GM19397 (cell line): ENCODE data around the gene EXOC3.

Source experiments
- ATAC-seq: cut with Tn5 transposase; IDR thresholded peaks from one replicate; pipeline ENCODE4 v1.9.1; 2021; ENCODE audit warnings: mild to moderate bottlenecking, moderate library complexity; ENCODE audit not compliant: unreplicated experiment

The EXOC3 gene

DNA sequence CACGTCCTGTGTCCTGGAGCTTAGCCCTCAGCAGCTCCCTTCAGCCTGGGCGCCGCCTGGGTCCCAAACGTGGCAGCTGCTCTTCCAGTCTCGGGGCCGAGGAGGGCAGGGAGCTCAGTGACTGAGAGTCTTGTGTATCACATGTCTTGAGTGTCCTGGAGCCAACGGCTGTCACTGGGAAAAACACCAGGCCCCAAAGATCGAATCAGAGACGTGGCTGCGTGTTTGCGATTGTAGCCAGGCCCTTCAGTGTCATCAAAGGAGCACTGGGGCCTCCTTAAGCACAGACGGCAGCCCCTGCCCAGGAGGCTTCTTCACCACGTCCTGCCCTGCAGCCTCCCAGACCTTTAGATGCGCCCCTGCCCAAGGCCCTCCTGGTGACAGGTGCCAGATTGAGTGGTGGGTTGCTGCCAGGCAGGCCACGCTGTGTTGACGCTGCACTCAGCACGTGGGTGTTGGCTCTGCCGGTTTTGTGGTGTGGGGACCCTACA is 5.7 kb upstream of the EXOC3 start:
- no peak for ATAC-seq

DNA sequence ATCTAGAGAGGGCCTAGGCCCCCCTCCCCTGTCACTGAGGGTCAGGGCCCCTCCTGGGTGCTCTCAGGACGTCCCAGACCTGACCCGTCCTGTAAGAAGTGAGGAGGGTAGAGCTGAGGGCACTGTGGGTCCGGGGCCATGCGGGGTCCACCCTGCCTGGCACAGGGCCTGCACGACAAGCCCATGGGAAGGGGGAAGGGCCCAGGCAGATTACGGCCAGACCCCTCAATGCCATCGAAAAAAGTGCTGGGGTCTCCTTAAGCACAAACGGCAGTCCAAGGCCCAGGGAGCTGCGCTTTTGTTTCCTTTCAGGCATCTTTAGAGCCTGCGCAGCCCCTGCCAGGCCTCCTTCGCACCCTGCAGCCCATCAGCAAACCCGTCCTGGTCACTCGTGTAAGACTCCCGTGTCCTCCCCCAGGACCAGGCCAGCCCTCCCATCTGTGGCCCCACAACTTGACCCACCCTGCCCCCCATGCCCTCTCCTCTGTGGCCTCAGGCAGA is 4.4 kb upstream of the EXOC3 start:
- no peak for ATAC-seq

DNA sequence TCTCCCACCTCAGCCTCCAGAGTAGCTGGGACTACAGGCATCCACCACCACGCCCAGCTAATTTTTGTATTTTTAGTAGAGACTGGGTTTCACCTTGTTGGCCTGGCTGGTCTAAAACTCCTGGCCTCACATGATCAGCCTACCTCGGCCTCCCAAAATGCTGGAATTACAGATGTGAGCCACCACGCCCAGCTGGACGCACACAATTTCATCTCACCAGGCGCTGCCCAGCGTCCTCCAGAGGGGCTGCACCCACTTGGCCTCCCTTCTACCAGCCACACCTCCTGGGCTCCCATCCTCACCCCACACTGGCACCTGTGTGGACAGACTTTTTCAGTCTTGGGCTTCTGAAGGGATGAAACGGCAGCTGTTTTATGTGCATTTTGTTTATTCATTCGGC is 3.8 kb upstream of the EXOC3 start:
- no peak for ATAC-seq

DNA sequence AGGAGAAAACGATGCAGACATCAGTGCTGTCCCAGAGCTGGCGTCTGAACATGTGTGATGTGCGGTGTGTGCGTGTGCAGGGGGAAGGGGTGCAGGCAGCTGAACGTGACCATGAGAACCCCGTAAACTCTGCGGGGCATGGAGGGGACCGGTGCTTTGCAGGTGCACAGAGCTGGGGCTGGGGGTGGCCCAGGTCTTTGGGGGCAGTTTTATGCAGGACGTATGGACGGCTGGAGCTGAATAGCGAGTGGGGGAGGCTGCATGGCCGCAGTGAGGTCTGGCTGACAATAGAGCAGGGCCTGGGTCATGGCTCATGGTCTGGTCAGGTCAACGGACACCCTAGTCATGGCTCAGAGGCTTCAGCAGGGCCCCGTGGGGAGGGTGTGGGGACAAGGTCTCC is 3.3 kb upstream of the EXOC3 start:
- ATAC-seq: no peak

DNA sequence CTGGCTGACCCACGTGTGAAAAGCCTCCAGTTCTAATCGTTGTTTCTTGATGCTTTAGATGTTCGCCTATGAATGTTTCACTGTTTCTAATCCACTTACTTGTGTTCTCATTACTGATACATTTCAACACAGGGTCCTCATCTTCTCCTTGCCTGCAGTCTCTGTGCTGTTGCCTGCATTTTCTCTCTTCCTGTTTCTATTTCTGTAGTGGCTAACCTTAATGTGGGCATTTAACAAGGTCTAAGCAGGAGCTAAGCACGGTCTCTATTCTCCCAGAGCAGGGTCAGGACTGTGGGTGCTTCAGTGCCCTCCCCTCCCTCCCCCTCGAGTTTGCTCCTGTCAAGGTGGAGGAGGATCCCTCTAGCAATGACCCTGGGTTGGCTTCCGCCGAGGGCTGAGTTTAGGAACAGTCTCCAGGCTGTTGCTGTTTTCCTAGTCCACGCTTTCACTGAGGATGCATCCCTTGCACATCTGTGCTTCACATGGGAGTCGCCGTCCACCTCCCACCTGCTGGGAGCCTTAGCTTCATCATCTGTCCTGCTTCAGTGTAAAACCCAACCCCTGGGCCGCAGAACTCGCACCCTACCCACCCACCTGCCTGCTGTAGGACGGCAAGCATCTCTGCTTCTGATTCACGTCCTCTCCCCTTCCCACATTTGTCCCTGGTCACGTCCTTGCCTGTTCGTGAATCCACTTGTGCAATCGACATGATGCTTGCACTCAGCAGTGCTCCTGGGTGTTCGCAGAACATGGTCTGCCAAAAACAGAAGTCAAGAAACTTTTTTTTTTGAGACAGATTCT is 2.4 kb upstream of the EXOC3 start:
- ATAC-seq: no peak

DNA sequence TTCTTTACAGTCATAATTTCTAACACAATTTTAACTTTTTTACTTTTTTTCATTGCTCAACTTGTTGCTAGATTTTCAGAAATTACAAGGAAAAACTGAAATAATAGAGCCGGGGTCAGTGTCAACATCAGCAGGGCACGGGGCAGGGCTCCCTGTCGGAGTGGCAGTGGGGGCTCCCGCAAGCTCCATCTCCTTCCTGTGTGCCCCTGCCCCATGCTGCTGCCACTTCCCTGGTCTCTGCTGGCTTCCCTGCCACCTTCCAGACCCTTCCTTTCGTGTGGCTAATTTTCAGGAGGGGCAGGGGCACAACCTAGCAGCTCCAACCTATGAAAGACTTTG is 1.0 kb upstream of the EXOC3 start:
- no peak for ATAC-seq

DNA sequence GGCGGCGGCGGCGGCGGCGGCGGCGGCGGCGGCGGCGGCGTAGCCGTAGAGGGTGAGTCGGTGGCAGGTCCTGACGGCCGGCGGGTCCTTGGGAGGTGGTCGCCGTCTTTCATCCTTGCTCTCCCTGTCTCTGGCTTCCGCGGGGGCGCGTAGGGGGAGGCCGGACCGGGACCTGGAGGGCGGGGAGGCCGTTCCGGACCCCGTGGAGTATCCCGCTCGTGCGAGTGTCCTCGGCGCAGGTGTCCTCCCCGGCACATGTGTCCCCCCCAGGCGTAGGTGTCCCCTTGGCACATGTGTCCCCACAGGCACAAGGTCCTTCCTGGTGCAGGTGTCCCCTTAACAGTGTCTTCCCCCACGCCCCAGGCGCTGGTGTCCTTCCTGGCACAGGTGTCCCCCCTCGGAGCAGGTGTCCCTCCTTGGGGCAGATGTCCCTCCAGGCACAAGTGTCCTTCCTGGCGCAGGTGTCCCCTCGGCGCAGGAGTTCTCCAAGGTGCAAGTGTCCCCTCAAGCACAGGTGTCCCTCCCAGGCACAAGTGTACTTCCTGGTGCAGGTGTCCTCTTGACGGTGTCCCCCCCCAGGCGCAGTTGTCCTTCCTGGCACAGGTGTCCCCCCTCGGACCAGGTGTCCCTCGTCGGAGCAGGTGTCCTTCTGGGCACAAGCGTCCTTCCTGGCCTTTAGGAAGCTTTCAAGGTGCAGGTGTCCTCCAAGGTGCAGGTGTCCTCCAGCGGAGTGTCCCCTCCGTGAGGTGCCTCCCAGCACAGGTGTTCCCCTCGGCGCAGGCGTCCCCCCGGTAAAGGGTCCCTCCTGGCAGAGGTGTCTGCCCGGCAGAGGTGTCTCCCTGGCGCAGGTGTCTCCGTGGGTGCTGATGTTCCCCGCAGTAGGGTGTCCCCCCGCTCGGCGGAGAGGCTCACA is 519 bp downstream of the EXOC3 start:
- peak; percentile 23 for ATAC-seq

DNA sequence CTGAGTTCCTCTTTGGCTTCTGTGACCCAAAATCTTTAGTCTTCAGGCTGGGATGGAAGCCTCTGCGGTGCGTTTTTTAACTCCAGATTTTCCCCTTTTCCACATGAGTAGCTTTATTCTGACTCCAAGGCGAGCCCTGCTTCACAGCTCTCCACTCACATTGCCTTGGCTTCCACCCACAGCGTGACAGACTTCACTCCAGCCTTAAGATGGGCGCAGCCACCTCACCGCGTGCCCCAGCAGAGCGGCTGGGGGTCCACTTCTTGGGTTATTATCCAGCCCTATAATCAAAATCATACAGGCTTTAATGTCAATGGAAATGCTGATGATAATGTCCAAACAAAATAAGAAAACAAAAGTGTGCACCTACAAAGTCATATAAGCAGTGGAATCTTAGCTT is 1.2 kb downstream of the EXOC3 start:
- no peak for ATAC-seq

DNA sequence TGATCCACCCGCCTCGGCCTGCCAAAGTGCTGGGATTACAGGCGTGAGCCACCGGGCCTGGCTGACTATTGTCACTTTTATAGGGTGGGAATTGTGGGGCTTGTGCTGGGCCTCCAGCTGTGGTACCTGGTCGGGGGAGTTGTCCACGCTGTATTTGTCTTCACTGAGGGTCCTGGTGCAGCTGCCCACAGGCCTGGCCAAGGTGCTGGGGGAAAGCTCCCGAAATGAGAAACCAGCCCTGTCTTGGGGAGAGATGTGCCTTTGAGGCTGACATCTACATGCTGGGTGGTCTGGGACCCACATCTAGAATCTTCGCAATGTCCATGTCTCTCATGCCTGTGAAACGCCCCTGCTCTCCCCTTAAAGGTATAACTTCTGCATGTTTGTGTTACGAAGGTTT is 2.6 kb downstream of the EXOC3 start:
- no peak for ATAC-seq

DNA sequence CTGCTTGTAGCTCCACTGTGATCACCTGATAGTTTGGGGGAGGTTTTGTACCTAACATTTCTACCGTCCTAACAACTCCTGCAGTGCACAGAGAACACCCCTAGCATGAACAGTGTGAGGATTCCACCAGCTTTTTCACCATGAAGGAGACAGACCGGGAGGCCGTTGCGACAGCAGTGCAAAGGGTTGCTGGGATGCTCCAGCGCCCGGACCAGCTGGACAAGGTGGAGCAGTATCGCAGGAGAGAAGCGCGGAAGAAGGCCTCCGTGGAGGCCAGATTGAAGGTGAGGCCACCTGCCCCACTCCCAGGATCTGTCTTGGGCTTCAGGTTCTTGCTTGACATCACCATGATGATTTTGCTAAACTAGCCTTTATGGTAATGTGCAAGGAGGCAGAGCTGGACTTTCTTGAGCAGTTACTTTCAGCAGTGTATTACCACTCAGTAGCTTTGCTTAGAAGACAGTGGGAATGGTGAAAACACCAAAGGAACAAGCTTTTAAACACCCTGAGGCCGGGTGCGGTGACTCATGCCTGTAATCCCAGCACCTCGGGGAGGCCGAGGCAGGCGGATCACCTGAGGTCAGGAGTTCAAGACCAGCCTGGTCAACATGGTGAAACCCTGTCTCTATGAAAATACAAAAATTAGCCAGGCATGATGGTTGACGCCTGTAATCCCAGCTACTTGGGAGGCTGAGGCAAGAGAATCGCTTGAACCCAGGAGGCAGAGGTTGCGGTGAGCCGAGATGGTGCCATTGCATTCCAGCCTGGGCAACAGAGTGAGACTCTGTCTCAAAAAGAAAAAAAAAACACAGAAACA is 3.3 kb downstream of the EXOC3 start:
- no peak for ATAC-seq

DNA sequence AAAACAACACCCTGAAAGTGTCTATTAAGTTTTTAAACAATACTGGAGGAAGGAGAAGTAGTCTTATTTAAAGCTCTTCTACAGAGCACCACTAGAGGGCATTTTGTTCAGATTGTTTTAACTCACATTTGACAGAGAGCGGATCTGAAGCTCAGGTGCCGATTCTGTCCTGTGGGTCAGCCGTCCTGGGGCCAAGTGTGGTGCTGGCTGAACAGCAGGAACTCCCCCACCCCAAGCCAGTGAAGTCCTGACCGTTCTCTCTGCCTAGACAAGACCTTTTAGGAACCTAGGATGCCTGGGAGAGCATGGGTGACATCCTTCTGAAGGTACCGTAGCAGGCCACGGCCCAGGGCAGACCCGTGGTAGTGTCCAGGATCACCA is 3.9 kb downstream of the EXOC3 start:
- no peak for ATAC-seq

DNA sequence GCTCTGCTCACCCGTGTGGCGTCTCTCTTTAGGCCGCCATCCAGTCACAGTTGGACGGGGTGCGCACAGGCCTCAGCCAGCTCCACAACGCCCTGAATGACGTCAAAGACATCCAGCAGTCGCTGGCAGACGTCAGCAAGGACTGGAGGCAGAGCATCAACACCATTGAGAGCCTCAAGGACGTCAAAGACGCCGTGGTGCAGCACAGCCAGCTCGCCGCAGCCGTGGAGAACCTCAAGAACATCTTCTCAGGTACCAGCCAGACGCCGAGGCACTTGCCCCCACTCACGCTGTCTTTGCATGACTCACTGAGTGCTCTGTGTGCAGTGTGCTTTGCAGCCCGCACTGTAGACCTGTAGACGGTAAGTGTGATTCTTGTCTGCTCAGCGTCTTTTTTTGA is 4.5 kb downstream of the EXOC3 start:
- no peak for ATAC-seq

DNA sequence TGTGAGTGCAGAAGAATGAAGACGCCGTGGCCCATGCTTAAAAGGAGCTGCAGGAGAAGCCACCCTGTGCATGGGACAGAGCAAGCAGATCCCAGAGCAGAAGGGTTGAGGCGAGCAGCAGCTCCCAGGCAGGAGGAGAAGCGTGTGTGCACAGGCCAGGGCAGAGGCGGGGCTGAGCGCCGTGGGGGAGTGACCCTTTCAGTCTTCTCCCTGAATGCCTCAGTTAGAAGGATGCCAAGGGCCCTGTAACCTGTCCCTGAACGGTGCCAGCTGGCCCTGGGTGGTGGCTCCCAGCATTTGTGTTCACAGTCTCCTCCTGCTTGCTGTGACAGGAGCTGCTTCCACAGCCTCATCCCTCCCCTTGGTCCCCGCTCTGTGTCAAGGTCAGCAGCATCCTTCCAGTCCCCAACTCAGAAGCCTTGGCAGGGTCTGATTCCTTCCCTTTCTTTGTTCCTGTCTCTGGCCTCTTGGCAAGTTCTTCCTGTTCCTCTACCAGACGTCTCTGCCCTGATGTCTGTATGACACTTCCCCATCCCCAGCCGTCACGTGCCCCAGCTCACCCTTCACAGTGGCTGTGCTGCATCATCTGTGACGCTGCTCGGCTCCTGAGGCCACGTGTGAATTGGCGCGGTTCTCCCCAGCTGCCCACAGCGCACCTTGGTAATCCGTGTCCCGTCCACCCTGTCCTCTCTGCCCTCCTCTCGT is 5.2 kb downstream of the EXOC3 start:
- no peak for ATAC-seq

DNA sequence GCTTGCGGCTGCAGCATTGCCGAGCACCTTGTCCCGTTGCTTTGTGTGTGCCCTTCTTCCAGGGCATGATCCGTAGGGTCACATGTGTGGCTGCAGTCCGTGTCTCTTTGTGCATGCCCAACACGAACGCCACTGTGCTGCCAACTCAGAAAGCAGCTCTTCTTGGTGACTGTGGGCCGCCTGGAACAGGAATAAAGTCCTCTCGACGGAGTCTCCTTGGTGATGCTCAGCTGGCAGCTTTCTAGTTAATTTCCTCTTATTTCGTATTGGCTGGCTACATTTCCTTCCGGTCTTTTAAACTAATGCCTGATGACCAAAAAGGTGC is 5.8 kb downstream of the EXOC3 start:
- no peak for ATAC-seq

DNA sequence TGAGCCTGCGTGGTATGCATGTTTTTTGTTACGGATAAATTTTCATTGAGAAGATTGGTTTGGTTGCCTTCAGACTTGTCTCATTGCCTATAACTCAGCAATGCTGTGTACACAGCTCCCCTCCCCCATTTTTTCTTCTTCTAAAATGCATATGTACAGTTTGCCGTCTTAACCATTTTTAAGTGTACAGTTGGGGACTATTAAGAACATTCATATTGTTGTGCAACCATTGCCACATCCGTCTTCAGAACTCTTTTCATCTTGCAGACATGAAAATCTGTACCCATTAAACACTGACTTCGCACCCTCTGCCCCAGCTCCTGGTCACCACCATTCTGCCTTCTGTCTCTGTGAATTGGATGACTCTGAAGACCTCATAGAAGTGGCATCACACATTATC is 6.2 kb downstream of the EXOC3 start:
- ATAC-seq: no peak

DNA sequence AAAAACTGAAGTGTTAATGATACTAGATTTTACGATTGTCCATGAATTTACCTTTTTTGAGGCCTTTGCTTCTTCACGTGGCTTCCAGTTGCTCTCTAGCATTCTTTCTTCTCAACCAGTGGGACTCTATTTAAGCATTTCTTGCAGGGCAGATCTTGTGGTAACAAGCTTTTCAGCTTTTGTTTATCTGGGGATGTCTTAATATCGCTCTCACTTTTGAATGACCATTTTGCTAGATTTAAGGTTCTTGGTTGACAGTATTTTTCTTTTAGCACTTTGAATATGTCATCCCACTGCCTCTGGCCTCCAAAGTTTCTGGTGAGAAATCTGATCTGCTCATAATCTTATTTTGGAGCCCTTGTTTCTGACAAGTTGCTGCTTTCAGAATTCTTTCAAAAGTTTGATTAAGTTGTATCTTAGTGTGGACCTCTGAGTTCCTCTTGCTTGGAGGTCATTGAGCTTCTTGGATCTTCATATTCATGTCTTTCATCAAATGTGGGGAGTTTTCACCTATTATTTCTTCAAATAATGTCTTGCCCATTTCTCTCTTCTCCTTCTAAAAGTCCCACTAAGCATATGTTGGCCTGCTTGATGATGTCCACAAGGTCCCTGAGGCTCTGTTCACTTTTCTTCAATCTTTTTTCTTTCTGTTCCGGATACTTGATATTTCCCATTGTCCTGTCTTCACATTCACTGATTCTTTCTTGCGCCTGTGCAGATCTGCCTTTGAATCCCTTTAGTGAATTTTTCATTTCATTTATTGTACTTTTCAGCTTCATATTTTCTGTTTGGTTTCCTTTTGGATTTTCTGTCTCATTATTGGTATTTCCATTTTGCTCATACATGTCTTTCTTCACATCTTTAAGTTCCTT is 8.8 kb downstream of the EXOC3 start:
- ATAC-seq: no peak

DNA sequence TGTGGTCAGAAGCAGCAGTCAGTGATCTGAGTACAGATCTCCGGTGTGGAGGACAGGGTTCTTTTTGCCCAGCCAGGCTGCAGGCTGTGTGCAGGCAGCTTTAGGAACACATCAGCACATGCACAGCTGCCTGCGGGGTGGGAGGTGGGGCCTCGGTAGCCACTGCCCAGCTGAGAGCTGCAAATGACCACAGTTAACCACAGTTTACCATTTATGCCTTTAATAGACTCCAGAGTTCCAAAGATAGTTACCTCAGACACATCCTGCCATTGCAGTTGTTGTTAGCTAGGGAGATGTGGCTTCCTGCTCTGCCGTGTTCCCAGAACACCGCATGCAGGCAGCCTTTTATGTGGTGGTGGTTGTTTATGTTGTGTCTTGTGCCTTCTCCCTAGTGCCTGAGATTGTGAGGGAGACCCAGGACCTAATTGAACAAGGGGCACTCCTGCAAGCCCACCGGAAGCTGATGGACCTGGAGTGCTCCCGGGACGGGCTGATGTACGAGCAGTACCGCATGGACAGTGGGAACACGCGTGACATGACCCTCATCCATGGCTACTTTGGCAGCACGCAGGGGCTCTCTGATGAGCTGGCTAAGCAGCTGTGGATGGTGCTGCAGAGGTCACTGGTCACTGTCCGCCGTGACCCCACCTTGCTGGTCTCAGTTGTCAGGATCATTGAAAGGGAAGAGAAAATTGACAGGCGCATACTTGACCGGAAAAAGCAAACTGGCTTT is 10.2 kb downstream of the EXOC3 start:
- ATAC-seq: no peak

DNA sequence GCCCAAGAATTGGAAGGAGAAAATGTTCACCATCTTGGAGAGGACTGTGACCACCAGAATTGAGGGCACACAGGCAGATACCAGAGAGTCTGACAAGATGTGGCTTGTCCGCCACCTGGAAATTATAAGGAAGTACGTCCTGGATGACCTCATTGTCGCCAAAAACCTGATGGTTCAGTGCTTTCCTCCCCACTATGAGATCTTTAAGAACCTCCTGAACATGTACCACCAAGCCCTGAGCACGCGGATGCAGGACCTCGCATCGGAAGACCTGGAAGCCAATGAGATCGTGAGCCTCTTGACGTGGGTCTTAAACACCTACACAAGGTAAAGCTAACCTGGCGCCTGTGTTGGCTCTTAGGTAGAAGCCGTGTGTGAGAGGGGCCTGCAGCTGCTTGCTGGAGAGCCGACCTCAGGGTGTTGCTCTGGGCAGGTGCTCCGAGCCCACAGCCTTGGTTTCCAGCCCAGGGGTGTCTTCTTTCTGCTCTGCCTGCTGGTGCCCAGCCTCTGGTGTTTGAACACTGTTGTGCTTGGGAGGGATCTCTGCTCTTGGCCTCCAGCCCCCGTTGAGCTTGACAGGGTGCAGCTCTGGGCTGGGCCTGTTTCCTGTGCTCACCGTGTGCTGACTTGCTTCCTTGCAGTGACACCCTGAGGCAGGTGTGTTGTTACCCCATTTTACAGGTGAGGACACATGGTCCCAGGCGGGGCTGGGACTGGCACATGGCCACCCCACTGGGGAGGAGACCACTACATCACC is 10.9 kb downstream of the EXOC3 start:
- no peak for ATAC-seq
